K562 (cell line): ENCODE measurements around the gene RBMS3.

Source experiments
- CEBPZ ChIP-seq: fragments of 150-350 bp; IDR thresholded peaks from 2 replicates; pipeline ENCODE4 v1.6.1; 2014; ENCODE audit warnings: low read depth, mild to moderate bottlenecking, low read length, borderline replicate concordance
- CREB1 ChIP-seq, 2 experiments: sonication (generic) in 1 of 2; formaldehyde crosslinking in 1 of 2; IDR thresholded peaks; 2 replicates each; pipeline versions ENCODE4 v1.6.1 to v1.8.0; 2012 to 2022; ENCODE audit warnings: inconsistent platforms in 1 of 2, mild to moderate bottlenecking in 1 of 2, missing genetic modification reagents in 1 of 2, moderate library complexity in 1 of 2
- CSDE1 ChIP-seq, 2 experiments: fragments of 450-650 bp; IDR thresholded peaks; 2 replicates each; pipeline ENCODE4 v1.6.1; 2016; ENCODE audit warnings: mild to moderate bottlenecking in 1 of 2
- CTCF ChIP-seq, 3 experiments: IDR thresholded peaks in 2 of 3; conservative IDR thresholded peaks in 1 of 3; 2 replicates each; pipeline ENCODE4 v1.5.1; 2011 to 2012; ENCODE audit warnings: low read length in 3 of 3, mild to moderate bottlenecking in 3 of 3, control low read depth in 2 of 3, improper control_type of control experiment in 1 of 3, inconsistent platforms in 1 of 3, low read depth in 1 of 3, mixed read lengths in 1 of 3, moderate library complexity in 1 of 3; ENCODE audit not compliant: insufficient read depth in 2 of 3
- JUND ChIP-seq, 2 experiments: IDR thresholded peaks; 2 replicates in 1 of 2; 3 replicates in 1 of 2; pipeline ENCODE4 v1.6.1; 2011; ENCODE audit warnings: borderline replicate concordance in 2 of 2, low read depth in 2 of 2, low read length in 2 of 2, improper control_type of control experiment in 1 of 2, missing biosample characterization in 1 of 2, missing genetic modification characterization in 1 of 2, missing genetic modification reagents in 1 of 2
- MCM2 ChIP-seq: fragments of 450-650 bp; IDR thresholded peaks from 2 replicates; pipeline ENCODE4 v1.6.1; 2017; ENCODE audit warnings: low read depth, mild to moderate bottlenecking
- NFATC3 ChIP-seq: fragments of 450-650 bp; IDR thresholded peaks from 2 replicates; pipeline ENCODE4 v1.6.1; 2017; ENCODE audit warnings: mild to moderate bottlenecking
- NFYB ChIP-seq: IDR thresholded peaks from 2 replicates; pipeline ENCODE4 v1.6.1; 2011; ENCODE audit warnings: mild to moderate bottlenecking, moderate library complexity; ENCODE audit not compliant: insufficient read length; ENCODE audit errors: extremely low read depth
- RFX1 ChIP-seq: fragments of 450-650 bp; IDR thresholded peaks from 2 replicates; pipeline ENCODE4 v1.6.1; 2016; ENCODE audit warnings: mild to moderate bottlenecking, moderate library complexity
- XRCC5 ChIP-seq: fragments of 200-400 bp; formaldehyde crosslinking; IDR thresholded peaks from 2 replicates; pipeline ENCODE4 v1.6.1; 2017; ENCODE audit warnings: low read depth, mild to moderate bottlenecking, low read length

DNA sequence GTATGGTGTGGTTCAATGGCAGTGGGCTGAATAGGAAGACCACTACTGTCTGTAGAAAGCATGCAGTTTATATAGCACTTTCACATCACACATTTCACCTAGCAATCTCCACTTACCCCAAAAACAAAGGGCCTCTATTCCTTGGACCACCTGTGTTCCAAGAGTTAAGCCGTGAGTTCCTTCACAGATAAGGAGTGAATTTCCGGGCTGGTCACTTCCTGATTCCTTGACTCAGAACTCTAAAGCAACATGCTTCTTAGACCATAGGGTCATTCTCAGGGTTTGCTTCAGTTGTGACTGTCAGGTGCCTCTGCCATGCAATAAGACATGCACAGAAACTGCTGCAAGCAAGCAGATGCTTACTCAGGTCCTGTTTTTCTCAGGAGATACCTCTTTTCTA is 737.0 kb downstream of the RBMS3 start:
- TF ChIP-seq CSDE1 (IDR thresholded peaks at IDR 0.05) (no peak), NFATC3 (no peak), RFX1 (no peak), JUND (IDR thresholded peaks at IDR 0.05; ENCODE audit: borderline replicate concordance, low read depth, low read length) (no peak), JUND (tag; IDR thresholded peaks at IDR 0.05; ENCODE audit: borderline replicate concordance, low read depth, low read length) (no peak), CTCF (IDR thresholded peaks at IDR 0.05 in 2 of 3, conservative IDR thresholded peaks at IDR 0.05 in 1 of 3; ENCODE audit: insufficient read depth in 2 of 3, low read depth in 1 of 3, low read length in 3 of 3) (no peak), MCM2 (no peak), CREB1 (IDR thresholded peaks at IDR 0.05) (no peak), CREB1 (CRISPR knock-in tag; IDR thresholded peaks at IDR 0.05) (no peak), NFYB (no peak), CEBPZ (no peak), XRCC5 (no peak)
